ENCODE data around the gene TMEM95. TPM values are rescaled to one million over a fixed set of nuclear protein-coding genes. Genes with fewer than 3 reads are reported as not detected.
"Not testable (repeated sequence)": the region's sequence is repeated elsewhere in the genome, so short reads cannot be mapped to it uniquely, and the experiment has no call there.

Gene TMEM95
- total RNA-seq, 1 donor from 2014 or later: not detected

DNA sequence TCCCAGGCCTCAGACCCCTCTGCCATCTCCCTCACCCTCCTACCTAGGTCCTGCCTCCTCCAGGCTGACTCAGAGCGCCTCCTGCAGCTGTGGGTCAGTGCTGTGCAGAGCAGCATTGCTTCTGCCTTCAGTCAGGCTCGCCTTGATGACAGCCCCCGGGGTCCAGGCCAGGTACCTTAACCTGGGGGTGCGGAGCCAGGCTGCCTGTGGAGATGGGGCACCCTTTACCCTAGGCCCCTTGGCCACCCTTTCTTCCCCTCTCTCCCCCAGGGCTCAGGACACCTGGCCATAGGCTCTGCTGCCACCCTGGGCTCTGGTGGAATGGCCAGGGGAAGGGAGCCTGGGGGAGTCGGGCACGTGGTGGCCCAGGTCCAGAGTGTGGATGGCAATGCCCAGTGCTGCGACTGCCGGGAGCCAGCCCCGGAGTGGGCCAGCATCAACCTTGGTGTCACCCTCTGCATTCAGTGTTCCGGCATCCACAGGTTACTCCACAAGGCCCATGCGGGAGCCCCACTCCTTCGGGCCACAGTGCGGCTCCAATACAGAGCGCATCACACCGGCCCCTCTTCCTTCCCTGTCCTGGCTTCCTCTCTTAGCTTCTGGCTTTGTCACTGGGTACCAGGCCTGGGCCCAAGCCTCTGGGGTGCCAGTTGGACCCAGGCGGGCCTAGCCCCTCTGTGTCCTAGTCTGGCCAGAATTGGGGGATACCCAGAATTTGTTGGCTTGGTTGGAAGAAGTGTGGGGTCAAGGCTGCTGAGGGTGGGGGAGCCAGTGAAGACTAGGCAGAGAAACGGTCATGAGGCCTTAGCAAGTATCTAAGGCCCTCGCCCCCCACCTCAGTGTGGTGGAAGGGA lies 8.0 kb upstream of the TMEM95 start:
- no peak for DNase-seq (ENCODE audit: low spot score)

DNA sequence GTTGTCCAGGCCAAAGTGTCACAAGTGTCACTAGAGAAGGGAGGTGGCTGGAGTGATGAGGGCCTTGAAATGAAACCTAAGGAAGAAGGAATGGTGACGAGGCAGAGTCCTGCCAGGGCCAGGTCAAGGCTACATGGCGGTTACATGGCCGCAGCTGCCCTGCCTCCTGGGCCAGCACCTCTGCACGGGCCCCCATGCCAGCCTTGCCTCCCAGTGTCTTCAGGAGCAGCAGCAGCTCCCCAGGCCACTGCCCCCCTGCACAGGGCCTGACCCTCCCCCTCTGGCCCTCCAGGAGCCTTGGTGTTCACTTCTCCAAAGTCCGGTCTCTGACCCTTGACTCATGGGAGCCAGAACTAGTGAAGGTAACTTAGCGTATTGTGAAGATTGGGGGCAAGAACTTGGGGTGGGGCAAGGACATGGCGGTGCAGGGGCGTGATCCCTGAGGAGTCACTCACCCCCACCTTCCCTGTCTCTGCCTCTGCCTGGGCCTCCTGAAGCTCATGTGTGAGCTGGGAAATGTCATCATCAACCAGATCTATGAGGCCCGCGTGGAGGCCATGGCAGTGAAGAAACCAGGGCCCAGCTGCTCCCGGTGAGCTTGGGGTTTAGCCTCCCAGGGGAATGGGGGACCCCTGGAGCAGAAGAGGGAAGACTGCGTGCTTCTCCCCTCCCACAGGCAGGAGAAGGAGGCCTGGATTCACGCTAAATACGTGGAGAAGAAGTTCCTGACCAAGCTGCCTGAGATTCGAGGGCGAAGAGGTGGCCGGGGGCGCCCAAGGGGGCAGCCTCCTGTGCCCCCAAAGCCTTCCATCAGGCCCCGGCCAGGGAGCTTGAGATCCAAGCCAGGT lies 7.1 kb upstream of the TMEM95 start:
- DNase-seq (ENCODE audit: low spot score): peak; percentile 69

DNA sequence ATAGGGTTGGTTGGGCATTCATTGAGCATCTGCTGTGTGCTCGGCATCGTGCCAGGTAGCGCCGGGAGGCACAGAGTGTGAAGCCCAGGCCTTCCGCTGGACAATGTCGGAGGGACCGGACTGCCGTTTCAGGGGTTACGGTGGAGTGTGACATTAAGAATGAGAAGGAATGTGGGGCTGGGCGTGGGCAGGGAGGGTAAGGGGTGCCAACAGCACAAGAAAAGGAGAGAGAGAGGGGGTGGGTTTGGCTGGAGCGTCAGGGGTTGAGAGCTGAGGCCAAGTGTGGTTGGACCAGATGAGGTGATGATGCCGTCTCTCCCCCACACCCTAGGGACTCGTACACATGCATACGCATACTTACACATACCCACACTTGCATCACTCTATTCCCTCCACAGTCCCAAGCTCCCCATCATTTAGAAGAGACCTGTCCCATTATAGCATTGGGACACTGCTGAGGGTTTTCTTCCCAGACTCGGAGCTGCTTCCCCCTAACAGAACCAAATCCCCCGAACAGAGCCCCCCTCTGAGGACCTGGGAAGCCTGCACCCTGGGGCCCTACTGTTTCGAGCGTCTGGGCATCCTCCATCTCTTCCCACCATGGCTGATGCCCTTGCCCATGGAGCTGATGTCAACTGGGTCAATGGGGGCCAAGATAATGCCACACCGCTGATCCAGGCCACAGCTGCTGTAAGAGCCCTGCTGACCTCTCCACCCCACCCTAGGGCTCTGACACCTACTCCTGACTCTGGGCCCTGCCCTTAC lies 6.3 kb upstream of the TMEM95 start:
- DNase-seq (ENCODE audit: low spot score): no peak

DNA sequence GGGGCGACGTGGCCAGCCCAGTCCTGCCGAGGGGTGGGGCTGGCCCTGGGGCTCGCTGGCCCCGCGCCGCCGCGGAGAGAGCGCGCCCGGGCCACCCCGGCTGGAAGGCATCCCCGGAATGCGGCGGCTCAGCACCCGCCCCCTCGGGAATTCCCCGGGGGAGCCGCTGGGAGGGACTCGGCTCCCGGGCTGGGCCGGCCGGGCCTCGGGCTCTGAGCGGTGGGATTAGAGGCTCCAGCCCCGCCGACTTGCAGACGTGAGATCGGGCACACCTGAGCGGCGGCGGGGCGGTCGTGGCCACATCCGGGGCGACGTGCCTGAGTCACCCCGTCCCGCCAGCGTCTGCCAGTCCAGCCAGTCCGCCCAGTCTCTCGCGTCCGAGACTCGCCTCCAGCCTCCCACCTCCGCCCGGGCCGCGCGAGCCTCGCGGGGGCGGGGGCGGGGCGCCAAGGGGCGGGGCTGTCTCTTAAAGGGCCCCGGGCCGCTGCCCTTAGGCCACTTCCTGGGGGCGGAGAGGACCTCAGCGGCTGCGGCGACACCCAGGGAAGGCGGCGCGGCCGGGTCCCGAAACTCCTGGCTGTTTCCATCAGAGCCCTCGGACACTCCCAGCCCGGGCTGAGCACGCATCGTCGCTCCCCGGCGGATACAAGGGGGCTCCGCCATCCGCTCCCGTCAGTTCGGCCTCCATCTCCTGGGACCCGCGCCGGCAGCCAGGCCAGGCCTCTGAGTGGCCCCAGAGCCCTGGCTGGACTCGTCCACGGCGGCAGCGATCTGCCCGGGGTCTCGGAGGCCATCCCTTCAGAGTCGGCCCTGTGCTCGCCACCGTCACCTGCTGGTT lies 3.1 kb upstream of the TMEM95 start, which contains the start of gene KCTD11:
KCTD11 (plus strand) TSS at position 498 of the 838 bp plus-strand sequence.
- peak; percentile 95 for DNase-seq (ENCODE audit: low spot score)

DNA sequence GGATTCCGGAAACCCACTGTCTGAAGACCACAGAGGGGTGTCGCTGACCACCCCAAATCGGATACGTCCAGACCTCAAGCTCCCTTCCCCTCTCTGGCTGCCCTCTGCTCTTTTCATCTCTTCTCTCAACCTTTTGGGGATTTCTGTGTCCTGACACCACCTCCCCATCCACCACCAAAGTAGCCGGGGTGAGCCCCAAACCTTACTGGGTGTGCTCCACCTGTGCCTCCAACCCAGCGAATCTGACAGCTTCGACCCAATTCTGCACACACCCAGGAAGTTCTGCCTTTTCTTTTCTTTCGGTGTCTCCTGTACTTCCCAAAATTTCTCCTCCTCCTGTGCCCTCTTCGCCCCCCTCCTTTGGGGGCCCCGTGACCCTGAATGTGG lies 2.5 kb upstream of the TMEM95 start:
- no peak for DNase-seq (ENCODE audit: low spot score)

DNA sequence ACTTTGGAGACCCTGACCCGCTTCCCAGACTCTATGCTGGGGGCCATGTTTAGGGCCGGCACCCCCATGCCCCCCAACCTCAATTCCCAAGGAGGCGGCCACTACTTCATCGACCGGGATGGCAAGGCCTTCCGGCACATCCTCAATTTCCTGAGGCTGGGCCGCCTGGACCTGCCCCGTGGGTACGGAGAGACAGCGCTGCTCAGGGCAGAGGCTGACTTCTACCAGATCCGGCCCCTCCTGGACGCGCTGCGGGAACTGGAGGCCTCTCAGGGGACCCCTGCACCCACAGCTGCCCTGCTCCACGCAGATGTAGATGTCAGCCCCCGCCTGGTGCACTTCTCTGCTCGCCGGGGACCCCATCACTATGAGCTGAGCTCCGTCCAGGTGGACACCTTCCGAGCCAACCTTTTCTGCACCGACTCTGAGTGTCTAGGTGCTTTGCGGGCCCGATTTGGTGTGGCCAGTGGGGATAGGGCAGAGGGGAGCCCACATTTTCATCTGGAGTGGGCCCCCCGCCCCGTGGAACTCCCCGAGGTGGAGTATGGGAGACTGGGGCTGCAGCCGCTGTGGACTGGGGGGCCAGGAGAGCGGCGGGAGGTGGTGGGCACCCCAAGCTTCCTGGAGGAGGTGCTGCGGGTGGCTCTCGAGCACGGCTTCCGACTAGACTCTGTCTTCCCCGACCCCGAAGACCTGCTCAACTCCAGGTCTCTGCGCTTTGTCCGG lies 1.9 kb upstream of the TMEM95 start:
- DNase-seq (ENCODE audit: low spot score): no peak

DNA sequence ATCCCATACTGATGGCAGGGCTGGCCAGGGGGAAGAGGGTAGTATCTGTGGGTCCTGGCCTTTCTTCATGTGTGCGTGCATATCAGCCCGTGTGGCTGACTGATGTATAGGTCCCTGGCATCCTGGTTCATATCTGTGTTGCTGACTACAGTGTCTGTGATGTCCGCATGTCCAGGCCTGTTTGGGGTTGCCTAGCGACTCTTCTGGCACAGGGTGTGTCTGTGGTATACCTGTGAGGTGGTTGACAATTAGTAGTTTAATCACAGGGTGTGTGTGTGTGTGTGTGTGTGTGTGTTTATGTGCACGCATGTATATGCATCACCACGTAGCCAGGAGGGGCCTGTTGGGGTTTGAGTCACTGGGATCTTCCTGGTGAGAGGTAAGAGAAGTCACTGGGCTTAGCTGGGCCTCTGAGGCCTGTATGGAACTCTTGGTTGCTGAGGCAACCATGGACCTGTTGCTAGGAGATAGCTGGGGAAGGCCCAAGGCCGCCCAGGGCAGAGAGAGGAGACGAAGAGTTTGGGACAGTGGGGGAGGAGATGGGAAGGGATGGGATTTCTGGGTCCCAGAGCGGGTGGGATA lies 603 bp upstream of the TMEM95 start:
- peak; percentile 93 for DNase-seq (ENCODE audit: low spot score)

DNA sequence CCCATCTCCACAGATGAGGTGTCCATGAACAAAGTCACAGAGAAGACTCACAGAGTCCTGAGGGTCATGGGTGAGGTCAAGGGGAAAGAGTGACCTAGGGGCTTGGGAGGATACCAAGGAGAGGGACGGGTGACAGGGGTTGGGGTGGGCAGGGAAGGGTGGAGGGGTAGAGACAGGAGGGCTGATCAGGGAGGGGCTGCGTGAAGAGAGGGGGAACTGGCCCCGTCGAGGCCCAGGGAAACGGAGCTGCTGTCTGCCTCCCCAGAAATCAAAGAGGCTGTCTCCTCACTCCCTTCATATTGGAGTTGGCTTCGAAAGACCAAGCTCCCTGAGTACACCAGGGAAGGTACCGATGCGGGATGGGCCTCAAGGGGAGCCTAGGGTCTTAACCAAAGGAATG lies 617 bp downstream of the TMEM95 start:
- DNase-seq (ENCODE audit: low spot score): no peak

DNA sequence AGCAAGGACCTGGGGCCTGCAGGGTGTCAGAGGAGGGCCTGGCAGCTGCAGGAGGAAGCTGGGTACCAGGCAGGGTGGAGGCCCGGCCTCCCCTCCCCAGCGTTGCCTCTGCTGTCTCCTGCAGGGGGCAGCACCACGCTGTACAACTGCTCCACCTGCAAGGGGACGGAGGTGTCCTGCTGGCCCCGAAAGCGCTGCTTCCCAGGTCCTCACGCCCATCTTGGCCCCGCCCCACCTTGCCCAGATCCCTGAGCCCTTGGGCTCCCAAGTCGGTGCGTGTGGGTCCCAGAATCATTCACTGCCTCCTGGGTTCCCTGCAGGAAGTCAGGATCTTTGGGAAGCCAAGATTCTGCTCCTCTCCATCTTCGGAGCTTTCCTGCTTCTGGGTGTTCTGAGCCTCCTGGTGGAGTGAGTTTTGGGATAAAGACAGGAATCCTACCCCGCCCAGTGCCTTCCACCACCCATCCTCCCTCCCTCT lies 1.2 kb downstream of the TMEM95 start:
- DNase-seq (ENCODE audit: low spot score): peak; percentile 73

DNA sequence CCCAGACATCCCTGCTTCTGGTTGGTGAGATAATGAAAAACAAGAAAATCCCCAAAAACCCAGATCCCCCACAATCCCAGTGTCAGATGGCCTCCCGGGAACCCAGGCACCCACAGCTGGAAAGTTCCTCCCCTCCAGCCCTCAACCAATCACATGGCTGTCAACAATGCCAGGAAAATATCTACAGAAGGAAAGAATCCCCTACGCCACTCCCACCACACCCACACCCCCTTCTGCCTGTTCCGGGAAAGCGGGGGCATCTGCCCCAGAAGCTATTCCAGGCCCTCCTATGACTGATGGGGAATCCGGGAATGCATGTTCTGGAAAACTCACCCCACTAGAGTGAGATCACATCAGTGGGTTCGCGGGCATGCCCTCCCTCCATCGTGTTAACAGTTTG lies 1.8 kb downstream of the TMEM95 start:
- peak; percentile 86 for DNase-seq (ENCODE audit: low spot score)

DNA sequence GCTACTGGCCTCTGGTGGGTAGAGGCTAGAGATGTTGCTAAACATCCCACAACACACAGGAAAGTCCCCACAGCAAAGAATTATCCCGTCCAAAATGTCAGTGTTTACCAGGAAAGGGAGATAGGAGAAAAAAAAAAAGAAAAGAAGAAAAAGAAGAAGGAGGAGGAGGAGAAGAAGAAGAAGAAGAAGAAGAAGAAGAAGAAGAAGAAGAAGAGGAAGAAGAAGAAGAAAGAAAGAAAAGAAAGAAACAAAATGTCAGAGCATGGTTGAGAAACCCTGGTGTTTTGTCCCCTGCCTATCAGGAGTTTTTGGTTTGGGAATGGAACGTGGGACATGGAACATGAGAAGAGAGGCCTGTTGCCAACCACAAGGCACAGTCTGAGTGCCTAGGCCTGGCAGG lies 2.4 kb downstream of the TMEM95 start:
- no peak for DNase-seq (ENCODE audit: low spot score)

DNA sequence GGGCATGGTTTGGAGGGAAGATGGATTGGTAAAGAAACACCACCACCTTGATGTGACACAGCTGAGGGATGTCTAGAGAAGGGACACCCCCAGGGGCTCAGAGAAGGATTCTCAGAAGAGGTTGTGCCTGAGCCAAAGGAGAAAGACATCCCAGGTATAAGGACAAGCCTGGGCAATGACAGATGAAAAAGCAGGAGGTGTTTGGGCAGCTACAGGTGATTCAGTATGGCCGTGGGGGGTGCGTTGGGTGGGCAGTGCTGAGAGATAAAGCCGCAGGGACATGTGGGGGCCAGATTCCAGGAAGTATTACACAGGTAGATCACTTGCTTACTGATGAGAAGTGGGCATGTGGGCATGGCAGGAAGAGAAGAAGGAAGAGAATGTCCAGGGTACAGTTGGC lies 7.0 kb downstream of the TMEM95 start:
- DNase-seq (ENCODE audit: low spot score): no peak

DNA sequence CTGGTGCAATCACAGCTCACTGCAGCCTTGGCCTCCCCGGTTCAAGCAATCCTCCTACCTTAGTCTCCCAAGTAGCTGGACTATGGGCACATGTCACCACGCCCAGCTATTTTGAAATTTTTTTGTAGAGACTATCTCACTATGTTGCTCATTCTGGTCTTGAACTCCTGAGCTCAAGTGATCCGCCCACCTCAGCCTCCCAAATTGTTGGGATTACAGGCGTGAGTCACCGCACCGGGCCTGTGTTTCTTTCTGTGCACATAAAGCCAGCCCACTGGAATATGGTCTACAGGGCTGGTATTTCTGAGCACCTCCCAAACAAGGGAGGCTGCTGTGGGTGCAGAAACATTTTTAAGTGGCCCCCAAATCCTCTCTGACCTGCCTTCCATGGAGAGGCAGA lies 8.4 kb downstream of the TMEM95 start:
- no peak for DNase-seq (ENCODE audit: low spot score)

DNA sequence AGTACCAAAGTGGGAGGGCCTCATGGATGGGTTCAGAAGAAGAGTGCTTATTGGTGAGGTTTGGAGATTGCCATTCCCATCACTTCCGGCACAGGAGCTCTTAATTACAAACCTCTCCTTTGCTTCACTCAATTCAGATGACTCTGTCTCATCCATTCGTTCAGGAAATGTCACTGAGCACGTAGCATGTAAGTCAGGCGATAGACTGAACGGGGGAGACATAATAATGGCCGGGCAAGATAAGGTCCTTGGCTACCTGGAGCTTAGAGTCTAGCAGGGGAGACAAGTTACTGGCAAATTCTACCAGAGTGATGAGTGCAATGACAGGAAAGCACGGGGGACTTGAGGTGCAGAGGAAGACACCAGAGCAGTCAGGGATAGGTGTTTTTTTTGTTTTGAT lies 11.0 kb downstream of the TMEM95 start:
- not testable (repeated sequence) for DNase-seq (ENCODE audit: low spot score)

DNA sequence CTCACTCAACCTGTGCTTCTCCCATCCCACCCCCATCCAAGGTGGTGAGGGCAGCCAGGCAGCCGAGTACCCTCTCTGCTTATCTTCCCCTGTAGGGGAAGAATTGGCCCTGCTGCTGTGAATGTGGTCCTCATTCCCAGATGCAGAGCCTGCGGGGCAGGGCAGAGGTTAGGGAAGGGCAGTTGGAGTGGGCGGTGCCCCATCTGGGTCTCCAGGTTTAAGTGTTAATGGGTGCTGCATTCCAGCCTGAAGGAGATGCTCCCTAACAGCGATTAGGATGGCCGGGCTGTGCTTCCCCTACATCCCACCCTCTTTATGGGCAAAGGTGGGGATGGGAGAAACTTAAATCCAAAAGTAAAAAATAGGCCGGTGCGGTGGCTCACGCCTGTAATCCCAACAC lies 12.1 kb downstream of the TMEM95 start:
- DNase-seq (ENCODE audit: low spot score): no peak

DNA sequence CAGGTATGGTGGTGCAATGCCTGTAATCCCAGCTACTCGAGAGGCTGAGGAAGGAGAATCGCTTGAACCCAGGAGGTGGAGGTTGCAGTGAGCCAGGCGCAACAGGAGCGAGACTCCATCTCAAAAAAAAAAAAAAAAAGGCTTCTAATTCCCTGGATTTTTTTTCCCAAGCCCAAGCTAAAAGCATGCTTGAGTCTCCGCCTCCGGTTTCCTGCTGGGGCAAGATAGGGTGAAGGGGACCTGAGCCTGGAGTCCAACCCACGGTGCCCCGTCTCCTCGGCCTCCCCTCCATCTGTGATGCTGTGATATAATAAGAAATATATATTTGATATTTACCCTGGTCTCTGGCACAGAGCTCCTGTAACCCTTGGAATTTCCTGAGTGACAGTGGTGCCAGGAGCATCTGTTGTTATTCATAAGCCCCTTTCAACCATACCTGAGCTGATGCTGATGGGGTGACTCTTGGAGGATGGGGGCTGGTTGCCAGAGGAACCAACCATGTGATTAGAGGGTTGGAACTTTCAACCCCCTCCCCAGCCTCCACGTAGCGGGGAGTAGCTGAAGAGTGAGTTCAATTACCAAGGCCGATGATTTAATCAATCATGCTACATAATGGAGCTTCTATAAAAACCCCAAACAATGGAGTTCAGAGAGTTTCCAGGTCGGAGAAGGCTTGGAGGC lies 13.1 kb downstream of the TMEM95 start:
- no peak for DNase-seq (ENCODE audit: low spot score)

DNA sequence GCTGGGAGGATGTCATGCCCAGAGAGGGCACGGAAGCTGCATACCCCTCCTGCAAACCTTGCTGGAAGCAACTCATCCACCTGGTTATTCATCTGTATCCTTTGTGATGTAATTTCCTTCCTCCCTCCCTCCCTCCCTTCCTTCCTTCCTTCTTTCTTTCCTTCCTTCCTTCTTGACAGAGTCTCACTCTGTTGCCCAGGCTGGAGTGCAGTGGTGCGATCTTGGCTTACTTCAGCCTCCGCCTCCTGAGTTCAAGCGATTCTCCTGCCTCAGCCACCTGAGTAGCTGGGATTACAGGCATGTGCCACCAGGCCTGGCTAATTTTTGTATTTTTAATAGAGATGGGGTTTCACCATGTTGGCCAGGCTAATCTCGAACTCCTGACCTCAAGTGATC lies 13.6 kb downstream of the TMEM95 start:
- not testable (repeated sequence) for DNase-seq (ENCODE audit: low spot score)

DNA sequence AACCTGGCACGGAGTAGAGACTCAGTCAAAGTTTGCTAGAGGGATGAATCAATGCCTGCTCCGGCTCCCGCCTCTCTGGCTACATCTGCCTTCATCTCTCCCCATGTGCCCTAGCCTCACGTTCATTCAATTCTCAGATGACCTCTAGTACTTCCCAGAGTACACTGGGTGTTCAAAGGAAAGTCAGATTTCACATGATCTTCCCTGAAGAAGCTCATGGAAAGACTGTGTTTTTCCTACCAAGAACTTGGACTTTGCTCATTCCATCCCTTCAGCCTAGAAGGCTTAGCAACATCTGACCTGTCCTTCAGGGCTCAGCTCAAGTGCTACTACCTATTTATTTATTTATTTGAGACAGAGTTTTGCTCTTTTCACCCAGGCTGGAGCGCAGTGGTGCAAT lies 14.9 kb downstream of the TMEM95 start:
- DNase-seq (ENCODE audit: low spot score): no peak

DNA sequence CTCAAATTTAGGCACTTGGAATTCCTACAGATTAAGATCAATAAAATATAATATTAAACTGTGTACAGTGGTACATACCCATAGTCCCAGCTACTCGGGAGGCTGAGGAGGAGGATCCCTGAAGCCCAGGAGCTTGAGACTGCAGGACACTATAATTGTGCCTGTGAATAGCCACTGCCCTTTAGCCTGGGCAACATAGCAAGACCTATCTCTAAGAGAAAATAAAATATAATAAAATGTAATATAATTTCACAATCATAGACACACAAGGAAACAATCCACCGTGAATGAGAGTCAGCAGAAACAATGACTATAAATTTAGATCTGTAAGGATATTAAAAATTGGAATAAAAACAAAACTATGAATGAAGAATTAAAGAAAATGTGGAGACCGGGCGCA lies 15.9 kb downstream of the TMEM95 start:
- no peak for DNase-seq (ENCODE audit: low spot score)

Data from umbilical cord (tissue), 2 donors.